Measurements from ENCODE around the gene HDAC4. TPM values are rescaled to one million over a fixed set of nuclear protein-coding genes. Genes with fewer than 3 reads are reported as not detected.

Gene HDAC4
- total RNA-seq, 1 experiment from 2014 or later: 21.8 TPM

DNA sequence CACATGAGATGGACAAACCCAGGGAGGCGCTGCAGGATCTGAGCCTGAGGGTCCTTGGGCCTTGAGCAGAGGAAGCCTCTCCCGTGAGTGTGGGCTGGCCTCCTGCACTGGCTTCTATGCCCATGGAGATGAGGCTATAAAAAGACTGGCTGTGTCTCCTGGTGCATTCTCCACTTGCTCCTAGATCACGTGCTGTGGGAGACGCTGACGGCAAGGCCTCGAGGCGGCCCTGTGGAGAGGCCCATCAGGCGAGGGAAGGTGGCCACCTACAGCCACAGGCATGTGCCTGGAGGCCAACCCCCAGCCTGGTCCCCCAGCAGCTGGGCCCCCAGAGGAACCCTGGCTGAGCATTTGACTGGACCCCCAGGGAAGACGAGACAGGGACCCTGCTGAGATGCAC lies 354.0 kb downstream of the HDAC4 start:
- no peak for DNase-seq (ENCODE audit: unreplicated experiment)
- no peak overlapping the region for H3K4me3 Mint-ChIP-seq (ENCODE audit: unreplicated experiment)
- TF ChIP-seq, protein P1, sequence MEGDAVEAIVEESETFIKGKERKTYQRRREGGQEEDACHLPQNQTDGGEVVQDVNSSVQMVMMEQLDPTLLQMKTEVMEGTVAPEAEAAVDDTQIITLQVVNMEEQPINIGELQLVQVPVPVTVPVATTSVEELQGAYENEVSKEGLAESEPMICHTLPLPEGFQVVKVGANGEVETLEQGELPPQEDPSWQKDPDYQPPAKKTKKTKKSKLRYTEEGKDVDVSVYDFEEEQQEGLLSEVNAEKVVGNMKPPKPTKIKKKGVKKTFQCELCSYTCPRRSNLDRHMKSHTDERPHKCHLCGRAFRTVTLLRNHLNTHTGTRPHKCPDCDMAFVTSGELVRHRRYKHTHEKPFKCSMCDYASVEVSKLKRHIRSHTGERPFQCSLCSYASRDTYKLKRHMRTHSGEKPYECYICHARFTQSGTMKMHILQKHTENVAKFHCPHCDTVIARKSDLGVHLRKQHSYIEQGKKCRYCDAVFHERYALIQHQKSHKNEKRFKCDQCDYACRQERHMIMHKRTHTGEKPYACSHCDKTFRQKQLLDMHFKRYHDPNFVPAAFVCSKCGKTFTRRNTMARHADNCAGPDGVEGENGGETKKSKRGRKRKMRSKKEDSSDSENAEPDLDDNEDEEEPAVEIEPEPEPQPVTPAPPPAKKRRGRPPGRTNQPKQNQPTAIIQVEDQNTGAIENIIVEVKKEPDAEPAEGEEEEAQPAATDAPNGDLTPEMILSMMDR (IDR thresholded peaks at IDR 0.05; ENCODE audit: unreplicated experiment): no peak
- POLR2A ChIA-PET: no interaction called here
- CTCF ChIA-PET: no interaction called here
- H3K4me1 Mint-ChIP-seq (ENCODE audit: insufficient read depth, unreplicated experiment): no peaks in the 10 kb centered on the region
- H3K27me3 Mint-ChIP-seq (ENCODE audit: insufficient read depth, unreplicated experiment): no peaks in the 10 kb centered on the region
- no peaks in the 10 kb centered on the region for H3K36me3 Mint-ChIP-seq (ENCODE audit: insufficient read depth, unreplicated experiment)
- intact Hi-C loops (cut with micrococcal nuclease): no loop called here
- no peaks in the 10 kb centered on the region for H3K9me3 Mint-ChIP-seq (ENCODE audit: unreplicated experiment)
- BruUV-seq (replicated peaks): no TSS peak
- no peak overlapping the region for H3K27ac Mint-ChIP-seq (ENCODE audit: low read depth, unreplicated experiment)

DNA sequence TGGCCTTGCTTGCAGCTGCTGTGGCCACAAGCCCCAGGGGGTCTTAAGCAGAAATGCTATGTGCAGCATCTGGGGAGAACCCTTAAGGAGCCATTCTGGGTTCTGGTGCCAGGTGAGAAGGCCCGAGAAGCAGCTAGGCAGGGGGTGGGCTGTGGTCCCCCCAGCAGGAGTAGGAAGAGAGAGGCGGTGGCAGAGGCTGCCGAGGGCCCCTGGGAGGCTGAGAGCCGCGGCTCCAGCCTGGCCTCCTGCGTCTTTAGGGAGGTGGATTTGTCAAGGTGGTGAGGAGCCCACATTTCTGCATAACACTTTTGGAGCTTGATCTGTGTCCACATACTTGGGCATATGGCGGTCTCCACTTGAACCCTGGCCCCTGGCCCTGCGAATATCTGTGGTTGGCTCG lies 356.5 kb downstream of the HDAC4 start:
- BruUV-seq (replicated peaks): no TSS peak
- H3K36me3 Mint-ChIP-seq (ENCODE audit: insufficient read depth, unreplicated experiment): no peaks in the 10 kb centered on the region
- TF ChIP-seq, protein P1 (IDR thresholded peaks at IDR 0.05; ENCODE audit: unreplicated experiment): no peak
- ChIA-PET POLR2A (no interaction called here), CTCF (interaction anchor here (0.7 to 1.0 kb wide), 2 partner anchors 8 to 62 kb away, joined by 3 to 4 read pairs; no protein-coding TSS in a partner anchor)
- H3K4me1 Mint-ChIP-seq (ENCODE audit: insufficient read depth, unreplicated experiment): no peaks in the 10 kb centered on the region
- DNase-seq (ENCODE audit: unreplicated experiment): no peak
- H3K9me3 Mint-ChIP-seq (ENCODE audit: unreplicated experiment): no peaks in the 10 kb centered on the region
- H3K27me3 Mint-ChIP-seq (ENCODE audit: insufficient read depth, unreplicated experiment): no peaks in the 10 kb centered on the region
- intact Hi-C loops (cut with micrococcal nuclease): no loop called here
- no peak overlapping the region for H3K27ac Mint-ChIP-seq (ENCODE audit: low read depth, unreplicated experiment)
- no peak overlapping the region for H3K4me3 Mint-ChIP-seq (ENCODE audit: unreplicated experiment)

DNA sequence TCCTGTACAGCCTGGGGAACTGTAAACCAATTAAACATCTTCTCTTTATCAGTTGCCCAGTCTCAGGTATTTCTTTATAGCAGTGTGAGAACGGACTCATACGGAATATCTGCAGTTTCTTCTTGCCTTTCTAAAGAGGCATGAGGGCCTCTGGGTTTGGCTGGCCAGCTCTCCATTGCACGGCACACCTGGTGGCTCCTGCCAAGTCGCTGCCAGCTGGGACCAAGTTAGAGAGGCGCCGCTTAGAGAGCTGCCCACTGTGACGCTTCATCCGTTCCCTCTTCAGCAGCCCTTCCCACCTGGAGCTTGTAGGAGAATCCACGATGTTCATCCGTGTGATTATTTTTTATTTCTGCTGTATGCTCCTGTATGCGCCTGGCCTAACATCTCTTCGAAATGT lies 357.5 kb downstream of the HDAC4 start:
- BruUV-seq (replicated peaks): no TSS peak
- ChIA-PET POLR2A (no interaction called here), CTCF (no interaction called here)
- H3K4me3 Mint-ChIP-seq (ENCODE audit: unreplicated experiment): no peak overlapping the region
- no peaks in the 10 kb centered on the region for H3K27me3 Mint-ChIP-seq (ENCODE audit: insufficient read depth, unreplicated experiment)
- no peak overlapping the region for H3K27ac Mint-ChIP-seq (ENCODE audit: low read depth, unreplicated experiment)
- DNase-seq (ENCODE audit: unreplicated experiment): no peak
- TF ChIP-seq, protein P1 (IDR thresholded peaks at IDR 0.05; ENCODE audit: unreplicated experiment): no peak
- H3K4me1 Mint-ChIP-seq (ENCODE audit: insufficient read depth, unreplicated experiment): no peaks in the 10 kb centered on the region
- intact Hi-C loops (cut with micrococcal nuclease): no loop called here
- no peaks in the 10 kb centered on the region for H3K9me3 Mint-ChIP-seq (ENCODE audit: unreplicated experiment)
- H3K36me3 Mint-ChIP-seq (ENCODE audit: insufficient read depth, unreplicated experiment): no peaks in the 10 kb centered on the region

DNA sequence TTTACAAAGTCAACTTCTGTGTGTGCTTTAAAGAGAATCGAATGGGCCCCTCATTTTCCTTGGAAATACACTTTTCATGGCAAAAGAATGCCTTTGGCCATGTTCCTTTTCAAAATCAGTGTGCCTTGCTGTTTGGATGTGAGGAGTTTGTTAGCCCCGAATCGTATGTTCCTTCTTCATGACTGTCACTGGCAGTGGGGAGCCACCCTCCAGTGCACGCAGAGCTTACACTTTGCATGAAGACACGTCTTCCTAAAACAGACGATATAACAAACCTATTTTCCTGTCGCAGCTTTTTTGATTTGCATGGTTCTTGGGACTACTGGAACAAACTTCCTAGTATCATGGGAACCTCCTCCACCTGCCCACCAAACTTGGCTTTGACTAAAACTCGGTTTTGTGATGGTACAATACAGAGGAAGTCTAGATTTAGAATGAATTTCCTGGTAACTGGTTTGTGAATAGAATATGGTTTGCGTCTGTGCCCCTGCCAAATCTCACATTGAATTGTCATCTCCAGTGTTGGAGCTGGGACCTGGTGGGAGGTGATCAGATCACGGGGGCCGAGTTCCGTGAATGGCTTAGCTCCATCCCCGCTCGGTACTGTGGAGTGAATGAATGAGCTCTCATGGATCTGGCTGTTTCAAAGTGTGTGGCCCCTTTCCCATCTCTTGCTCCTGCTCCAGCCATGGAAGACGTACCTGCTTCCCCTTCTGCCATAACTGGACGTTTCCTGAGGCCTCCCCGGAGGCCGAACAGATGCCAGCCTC lies 358.1 kb downstream of the HDAC4 start:
- Mint-ChIP-seq H3K27ac (ENCODE audit: low read depth, unreplicated experiment) (no peak overlapping the region), H3K36me3 (ENCODE audit: insufficient read depth, unreplicated experiment) (no peaks in the 10 kb centered on the region), H3K27me3 (ENCODE audit: insufficient read depth, unreplicated experiment) (no peaks in the 10 kb centered on the region), H3K9me3 (ENCODE audit: unreplicated experiment) (no peaks in the 10 kb centered on the region), H3K4me3 (ENCODE audit: unreplicated experiment) (no peak overlapping the region), H3K4me1 (ENCODE audit: insufficient read depth, unreplicated experiment) (no peaks in the 10 kb centered on the region)
- CTCF ChIA-PET: no interaction called here
- intact Hi-C loops (cut with micrococcal nuclease): no loop called here
- POLR2A ChIA-PET: no interaction called here
- TF ChIP-seq, protein P1 (IDR thresholded peaks at IDR 0.05; ENCODE audit: unreplicated experiment): no peak
- no TSS peak for BruUV-seq (replicated peaks)
- no peak for DNase-seq (ENCODE audit: unreplicated experiment)
